GM18868 (cell line): ENCODE data around the gene DLG2.
"Not testable (repeated sequence)": the region's sequence is repeated elsewhere in the genome, so short reads cannot be mapped to it uniquely, and the experiment has no call there.

Source experiments
- ATAC-seq: cut with Tn5 transposase; IDR thresholded peaks from one replicate; pipeline ENCODE4 v1.9.1; 2021; ENCODE audit warnings: mild to moderate bottlenecking, moderate library complexity; ENCODE audit not compliant: unreplicated experiment

Gene DLG2

GRCh38 chr11:84345027-84345426 is 1282.1 kb downstream of the DLG2 start:
- no peak for ATAC-seq

- ATAC-seq = no peak
These were observed 1287.3 kb downstream of the DLG2 start for GRCh38 chr11:84339796-84340195.

DNA sequence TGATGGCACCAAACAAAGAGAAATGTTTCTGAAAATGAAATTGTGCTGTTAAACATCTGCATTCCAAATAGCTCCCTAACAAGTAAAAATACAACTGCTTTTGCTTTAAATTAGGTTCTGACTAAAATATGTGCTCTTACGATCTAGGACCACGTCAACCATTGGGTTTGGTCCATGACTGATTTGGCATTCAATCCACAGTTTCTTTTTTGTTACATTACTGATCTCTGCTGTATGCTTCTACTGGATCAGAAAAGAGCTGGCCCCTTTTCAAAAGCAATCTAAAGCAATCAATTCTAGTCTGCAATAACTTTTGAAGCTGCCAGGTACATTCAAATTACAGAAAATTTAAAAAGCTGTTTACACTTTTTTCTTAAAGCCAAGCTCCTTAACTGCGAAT is 1293.9 kb downstream of the DLG2 start:
- no peak for ATAC-seq

GRCh38 chr11:84322211-84322610 is 1304.9 kb downstream of the DLG2 start:
- ATAC-seq = no peak

- ATAC-seq = no peak
These were observed 1307.3 kb downstream of the DLG2 start for GRCh38 chr11:84319863-84320262.

DNA sequence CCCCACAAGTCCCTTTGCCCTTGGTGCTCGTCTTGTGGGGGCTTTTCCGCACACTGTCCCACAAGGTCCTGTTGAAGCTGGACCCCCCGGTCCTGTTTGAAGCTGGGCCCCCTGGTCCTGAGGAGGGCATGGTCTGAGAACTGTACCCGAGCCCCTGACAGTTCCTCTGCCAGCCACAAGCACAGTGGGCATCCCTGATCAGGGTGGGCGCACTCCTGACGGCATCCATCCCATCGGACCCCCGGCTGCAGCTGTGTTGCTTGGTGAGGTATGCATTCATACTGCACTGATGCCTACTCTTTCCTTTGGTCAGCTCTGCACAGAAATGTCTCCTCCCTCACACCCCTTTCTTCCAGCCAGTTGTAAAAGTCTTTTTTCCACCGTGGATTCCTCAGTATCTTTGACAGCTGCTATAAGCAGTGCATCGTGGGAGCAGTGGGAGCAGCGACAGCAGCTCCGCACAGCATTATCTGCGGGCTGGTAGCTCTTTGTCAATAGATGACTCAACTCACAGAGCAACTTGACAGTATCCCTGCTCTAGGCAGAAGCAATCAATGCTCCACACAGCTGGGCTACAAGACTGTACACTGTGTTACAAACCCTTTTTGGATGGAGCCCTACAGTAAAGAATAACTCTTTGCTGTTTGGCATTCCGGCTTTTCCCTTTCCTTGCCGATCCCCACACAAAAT is 1310.1 kb downstream of the DLG2 start:
- no peak for ATAC-seq

DNA sequence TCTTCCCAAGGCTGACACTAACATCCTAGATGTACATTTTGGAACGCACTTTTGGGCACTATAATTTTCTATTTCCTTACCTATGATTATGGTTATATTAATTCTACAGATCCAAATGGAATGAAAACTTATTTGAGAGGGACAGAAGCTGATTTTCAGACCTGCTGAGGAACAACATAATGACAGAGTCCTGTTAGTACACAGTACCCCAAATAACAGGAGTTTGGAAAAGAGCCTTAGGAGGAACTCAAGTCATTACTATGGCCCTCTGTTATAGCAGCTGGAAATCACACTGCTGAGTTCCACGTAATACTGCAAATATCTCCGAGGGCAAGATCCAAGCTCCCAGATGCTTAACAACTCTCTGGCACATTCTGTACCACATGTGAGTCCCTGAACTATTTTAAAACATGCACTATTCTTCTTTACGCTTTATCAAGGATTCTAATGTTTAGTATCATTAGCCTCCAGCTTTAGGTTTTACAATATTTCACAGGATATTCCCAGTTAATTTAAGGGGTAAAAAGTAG is 1313.2 kb downstream of the DLG2 start:
- no peak for ATAC-seq

DNA sequence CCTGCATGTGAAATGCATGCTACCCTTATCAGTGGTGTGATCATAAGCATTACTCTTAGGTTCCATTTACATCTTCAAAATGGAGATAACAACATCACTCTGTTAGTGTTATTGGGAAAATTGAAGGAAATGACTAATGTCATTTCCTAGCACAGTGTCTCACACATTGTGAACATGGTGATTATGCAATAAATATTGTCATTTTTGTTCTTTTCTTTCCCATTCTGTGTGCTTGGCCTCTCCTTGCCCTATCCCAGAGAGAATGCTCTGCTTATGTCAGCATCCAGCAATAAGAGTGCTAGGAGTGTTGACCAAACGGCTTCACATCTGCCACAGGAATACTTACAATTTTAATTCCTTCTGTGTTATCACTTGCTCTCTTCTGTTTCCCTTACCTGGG is 1316.9 kb downstream of the DLG2 start:
- ATAC-seq = no peak

DNA sequence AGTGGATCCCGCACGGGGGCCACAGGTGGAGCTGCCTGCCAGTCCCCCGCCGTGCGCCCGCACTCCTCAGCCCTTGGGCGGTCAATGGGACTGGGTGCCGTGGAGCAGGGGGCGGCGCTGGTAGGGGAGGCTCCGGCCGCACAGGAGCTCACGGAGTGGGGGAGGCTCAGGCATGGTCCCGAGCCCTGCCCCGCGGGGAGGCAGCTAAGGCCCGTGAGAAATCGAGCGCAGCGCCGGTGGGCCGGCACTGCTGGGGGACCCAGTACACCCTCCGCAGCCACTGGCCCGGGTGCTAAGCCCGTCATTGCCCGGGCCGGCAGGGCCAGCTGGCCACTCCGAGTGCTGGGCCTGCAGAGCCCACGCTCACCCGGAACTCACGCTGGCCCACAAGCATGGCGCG is 1318.7 kb downstream of the DLG2 start:
- not testable (repeated sequence) for ATAC-seq

DNA sequence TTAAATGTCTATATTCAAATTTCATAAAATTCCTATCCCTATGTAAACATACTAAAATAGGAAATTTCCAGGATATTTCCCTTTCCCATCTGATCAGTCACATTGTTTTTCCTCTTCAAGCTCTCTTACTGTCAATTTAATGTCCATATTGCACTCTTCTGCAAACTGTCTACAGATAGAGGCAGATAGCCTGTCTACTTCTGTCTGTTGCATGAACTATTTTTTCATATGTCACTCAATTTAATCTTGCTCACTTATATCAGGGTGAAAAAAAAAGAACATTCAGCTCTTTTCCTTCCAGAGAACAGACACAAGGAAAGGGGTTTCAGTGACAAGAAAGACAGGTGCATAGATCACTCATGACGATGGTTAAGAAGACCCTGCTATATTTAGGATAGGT is 1327.1 kb downstream of the DLG2 start:
- no peak for ATAC-seq

DNA sequence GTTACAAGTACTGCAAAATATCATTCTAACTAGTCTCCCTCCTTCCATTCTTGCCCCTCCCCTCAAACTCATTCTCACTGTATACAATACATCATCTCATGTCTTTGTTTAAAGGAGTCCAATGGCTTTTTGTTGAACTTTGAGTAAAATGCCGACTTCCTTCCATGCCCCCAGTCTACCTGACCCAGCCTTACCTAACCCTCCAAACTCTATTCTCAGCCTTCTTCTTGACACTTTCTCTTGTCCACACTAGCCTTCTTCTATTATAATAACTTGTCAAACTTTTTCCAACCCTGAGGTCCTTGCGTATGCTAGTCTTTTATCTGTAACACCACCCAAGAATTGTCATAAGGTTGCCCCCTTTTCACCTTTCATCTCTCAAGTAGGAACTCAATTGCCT is 1329.6 kb downstream of the DLG2 start:
- no peak for ATAC-seq

DNA sequence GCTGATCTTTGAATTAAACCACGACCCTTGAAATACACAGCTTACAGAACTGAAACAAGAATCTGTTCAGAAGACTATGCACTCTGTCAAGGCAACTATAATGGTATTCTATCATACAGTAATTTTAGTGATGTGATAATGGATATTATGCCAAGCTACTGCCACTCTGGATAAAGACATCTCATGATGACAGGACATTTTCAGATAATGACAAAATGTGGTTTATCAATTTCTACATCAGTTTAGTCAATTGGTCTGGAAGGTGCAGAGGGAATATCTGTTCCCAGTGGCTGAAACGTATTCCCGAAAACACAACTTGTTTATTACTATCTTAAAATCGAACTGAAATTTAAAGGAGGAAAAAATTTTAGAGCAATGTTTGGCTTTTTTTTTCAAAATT is 1331.3 kb downstream of the DLG2 start:
- peak; percentile 16 for ATAC-seq

DNA sequence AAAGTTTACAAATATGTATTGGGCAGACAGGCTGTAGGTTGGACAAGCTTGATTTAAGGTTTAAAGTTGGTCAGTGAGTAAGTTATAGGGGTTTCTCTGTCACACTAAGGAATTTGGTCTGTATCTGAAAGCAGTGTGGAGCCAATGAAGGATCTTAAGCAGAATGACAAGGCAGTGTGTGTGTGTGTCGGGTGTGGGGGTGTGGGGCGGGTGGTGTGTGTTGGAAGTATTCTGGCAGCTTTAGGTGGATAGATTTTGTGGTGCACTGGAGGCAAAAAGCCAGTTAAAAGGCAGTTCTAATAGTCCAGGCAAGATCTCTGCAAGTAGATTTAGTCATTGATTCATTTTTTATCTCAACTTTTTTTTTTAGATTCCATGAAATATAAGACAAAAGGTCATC is 1334.2 kb downstream of the DLG2 start:
- ATAC-seq = no peak

- ATAC-seq = no peak
These were observed 1335.1 kb downstream of the DLG2 start for GRCh38 chr11:84292006-84292405.

- no peak for ATAC-seq
These were observed 1336.5 kb downstream of the DLG2 start for GRCh38 chr11:84290647-84291046.

GRCh38 chr11:84289381-84289906 is 1337.7 kb downstream of the DLG2 start:
- ATAC-seq = peak; percentile 99

DNA sequence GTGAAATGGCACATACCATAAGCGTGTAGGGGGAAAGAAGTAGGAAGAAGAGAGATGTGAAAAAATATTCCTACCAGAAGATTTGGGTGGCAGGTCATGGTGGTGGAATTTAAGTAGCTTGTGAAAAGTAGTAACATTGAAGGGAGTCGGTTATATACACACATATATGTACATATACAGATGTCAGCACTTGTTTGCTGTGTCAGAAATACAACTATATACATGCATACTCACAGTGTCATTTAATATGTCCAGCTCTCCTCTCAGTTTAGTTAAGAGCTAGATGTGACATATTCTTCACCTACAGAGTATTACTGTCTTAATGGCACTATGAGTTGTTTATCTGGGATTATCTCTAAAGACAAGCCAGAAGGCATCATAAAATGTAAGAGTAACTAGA is 1353.6 kb downstream of the DLG2 start:
- ATAC-seq = no peak

DNA sequence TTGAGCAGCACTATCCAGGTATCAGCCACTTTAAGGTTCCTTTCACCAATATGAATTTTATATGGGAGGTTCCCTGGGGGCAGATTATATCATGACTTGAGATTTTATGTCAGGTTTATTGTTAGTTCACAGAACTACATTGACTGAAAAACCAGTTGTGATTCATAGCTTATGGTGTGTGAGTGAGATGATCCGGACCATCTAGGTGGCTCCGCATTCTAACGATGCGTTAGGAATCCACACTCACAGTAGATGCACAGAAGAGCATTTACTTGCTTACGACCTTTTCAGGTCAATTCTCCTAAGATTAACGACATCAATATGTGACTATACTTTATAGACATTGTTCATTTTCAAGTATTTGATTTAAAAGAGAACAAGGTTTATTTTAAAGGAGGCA is 1356.7 kb downstream of the DLG2 start:
- no peak for ATAC-seq

DNA sequence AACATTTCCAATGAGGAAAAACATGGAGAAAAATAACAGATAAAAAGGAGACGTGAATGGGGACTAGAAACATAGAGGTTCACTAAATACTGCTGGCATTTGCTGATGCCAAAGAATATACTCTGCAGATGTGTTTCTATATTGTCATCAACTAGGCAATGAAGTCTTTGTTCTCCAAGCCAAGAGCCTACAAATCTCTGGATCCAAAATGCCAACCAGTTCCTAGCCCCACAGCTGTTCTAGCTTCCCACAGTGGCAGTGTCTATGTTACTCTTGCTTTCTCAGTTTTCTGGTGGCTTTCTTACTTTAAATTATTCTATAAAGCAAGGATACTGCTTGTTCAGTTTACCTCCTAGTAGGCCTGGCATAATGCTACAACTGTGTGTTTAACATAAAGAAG is 1363.1 kb downstream of the DLG2 start:
- no peak for ATAC-seq

DNA sequence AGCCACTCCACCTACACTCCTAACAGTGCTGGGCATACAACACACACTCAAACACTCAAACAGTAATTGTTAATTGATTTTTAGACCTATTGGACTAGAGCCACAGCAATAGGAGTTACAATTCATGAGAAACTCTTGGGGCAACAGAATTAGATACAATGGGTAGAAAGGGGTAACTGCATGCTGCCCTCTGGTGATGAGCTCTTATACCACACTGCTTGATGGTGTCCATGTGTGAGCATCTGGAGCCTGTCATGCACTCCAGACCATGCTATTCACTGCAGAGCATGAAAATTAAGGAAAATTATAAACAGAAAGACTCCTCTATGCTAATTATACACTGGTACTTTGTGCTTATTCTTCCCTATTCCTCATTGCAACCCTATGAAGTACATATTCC is 1365.4 kb downstream of the DLG2 start:
- ATAC-seq = peak; percentile 49

GRCh38 chr11:84260862-84261261 is 1366.3 kb downstream of the DLG2 start:
- no peak for ATAC-seq

- peak; percentile 54 for ATAC-seq
These were observed 1370.5 kb downstream of the DLG2 start for GRCh38 chr11:84256618-84257017.

- ATAC-seq = no peak
These were observed 1371.7 kb downstream of the DLG2 start for GRCh38 chr11:84255483-84255882.
